Inflammatory macrophage treated with lipopolysaccharide for 4 hours (primary cell): Measurements from ENCODE around the gene HSPA6.
"Not testable (repeated sequence)": the region's sequence is repeated elsewhere in the genome, so short reads cannot be mapped to it uniquely, and the experiment has no call there.

Experiments used
- DNase-seq: peaks from one replicate; pipeline ENCODE4 v3.0.0-alpha.2; 2020

The HSPA6 gene

DNA sequence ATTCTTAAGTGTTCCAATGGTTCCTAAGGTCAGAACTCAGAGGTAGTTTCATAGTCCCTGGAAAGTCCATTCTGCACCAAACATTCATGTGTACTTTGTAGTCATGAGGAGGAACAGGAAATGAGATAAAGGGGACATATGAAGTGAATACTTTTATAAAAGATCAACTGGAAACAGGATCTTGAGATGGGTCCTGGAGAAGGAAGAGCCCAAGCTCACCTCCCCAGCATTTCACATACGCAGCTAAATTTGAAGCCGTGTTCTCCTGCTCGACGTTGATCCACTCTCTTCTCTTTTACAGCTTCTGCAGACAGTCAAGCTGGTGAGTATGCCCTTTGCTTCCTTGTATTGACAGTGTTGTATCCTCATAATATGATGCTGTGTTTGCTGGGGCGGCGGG lies 18.7 kb upstream of the HSPA6 start:
- peak; percentile 80 for DNase-seq

- DNase-seq, result peak; percentile 100
Measured at GRCh38 chr1:161506336-161507223, 17.8 kb upstream of the HSPA6 start.

- no peak for DNase-seq
Measured at GRCh38 chr1:161510477-161510876, 13.9 kb upstream of the HSPA6 start.

DNA sequence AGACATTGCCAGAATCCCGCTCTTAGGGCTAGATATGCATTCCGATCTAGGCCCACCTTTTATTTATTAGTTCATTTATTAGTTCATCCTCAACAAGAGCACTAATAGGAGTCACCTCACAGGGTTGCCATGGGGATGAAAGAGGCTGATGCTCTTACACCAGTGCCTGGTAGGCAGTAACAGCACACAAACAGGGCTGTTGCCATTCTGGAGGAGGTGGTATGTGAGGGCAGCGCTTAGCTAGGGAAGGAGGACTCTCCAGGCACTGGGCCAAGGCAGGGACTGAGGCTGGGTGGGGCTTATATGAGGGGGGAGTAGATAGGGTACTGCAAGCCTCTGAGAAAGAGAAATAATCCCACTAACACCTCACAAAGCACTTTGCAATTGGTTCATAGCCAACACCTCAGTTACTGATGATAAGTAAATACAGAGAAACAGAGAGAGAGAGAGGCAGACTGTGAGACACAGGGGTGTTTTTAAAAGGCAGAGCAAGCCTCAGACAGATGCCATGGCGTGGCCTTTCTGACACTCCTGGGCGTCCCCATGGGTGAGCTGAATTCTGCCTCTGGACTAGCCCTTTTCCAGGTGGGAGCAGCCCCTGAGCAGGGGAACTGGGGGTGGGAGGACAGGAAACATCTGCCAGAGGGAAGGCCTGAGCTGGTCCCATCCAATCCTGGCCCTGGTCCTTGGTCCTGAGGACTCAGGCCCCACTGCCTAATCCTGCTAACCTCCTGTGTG lies 13.2 kb upstream of the HSPA6 start:
- no peak for DNase-seq

DNA sequence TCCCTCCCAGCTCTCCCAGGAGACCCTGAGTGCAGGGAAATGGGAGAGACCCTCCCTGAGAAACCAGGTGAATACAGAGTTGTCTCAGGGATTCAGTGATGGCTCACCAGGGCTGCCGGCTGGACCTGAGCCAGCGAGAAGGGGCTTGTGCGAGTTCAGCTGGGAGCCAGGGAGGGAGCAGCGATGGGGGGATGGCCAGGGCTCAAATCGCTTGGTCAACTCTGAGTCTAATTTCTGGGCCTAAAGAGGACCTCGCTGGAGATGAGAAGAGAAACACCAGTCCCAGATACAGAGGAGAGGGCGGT lies 12.6 kb upstream of the HSPA6 start:
- DNase-seq, result no peak

- not testable (repeated sequence) for DNase-seq
Measured at GRCh38 chr1:161512636-161513447, 11.5 kb upstream of the HSPA6 start.

DNA sequence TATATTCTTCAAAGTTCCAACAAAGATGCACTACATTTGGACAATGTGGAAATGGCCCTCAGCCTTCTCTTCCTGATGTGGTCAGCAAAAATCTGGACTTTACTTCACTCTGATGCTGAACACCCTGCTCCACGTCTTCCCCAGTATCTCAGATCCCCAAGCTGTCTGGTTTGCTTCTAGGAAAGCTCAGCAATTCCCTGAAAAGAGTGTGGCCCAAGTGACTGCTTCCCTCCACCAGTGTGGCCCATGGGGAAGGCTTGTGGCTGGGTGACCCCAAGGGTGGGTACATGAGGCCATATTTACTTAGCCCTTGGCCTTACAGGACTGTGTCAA lies 10.9 kb upstream of the HSPA6 start:
- not testable (repeated sequence) for DNase-seq

- DNase-seq, result not testable (repeated sequence)
Measured at GRCh38 chr1:161513953-161514352, 10.4 kb upstream of the HSPA6 start.

DNA sequence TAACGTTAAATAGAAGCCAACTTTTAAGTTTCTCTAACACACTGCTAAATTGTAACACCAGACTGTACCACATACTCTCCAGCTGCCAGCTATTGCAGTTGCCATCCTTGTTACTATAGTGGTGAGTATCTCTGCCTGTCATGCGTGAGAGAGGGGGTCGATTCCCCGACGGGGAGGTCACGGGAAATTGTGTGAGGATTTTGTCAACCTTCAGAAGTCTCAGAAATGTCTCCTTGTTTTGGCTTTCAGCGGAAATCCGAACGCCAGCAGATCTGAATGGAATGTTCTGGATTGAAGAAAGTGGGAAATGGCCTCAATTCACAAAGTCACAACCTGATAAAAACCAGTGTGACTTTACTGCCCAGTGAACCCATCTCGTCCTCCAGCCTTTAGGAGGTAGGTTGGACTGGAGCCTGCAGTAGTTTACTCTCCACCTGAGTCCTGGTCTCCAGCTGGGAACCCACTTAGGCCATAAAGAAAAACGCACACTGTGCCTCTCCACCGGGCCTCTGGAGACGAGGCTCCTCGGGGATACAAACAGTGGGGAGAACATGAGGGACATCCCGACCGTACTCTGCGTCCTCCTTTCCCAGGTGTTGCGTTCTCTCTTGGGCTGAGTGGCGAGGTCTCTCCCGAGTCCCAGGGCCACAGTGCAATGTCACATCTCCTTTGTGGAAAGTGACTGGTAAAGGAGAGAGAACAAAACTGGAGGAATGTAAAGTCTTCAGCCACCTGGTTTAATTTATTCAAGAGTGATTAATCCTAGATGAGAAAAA lies 1.1 kb upstream of the HSPA6 start:
- not testable (repeated sequence) for DNase-seq

DNA sequence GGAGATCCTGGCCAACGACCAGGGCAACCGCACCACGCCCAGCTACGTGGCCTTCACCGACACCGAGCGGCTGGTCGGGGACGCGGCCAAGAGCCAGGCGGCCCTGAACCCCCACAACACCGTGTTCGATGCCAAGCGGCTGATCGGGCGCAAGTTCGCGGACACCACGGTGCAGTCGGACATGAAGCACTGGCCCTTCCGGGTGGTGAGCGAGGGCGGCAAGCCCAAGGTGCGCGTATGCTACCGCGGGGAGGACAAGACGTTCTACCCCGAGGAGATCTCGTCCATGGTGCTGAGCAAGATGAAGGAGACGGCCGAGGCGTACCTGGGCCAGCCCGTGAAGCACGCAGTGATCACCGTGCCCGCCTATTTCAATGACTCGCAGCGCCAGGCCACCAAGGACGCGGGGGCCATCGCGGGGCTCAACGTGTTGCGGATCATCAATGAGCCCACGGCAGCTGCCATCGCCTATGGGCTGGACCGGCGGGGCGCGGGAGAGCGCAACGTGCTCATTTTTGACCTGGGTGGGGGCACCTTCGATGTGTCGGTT lies 477 bp downstream of the HSPA6 start:
- not testable (repeated sequence) for DNase-seq

- DNase-seq, result peak; percentile 46
Measured at GRCh38 chr1:161525321-161525720, 981 bp downstream of the HSPA6 start.

- DNase-seq, result not testable (repeated sequence)
Measured at GRCh38 chr1:161525918-161526317, 1.6 kb downstream of the HSPA6 start.

DNA sequence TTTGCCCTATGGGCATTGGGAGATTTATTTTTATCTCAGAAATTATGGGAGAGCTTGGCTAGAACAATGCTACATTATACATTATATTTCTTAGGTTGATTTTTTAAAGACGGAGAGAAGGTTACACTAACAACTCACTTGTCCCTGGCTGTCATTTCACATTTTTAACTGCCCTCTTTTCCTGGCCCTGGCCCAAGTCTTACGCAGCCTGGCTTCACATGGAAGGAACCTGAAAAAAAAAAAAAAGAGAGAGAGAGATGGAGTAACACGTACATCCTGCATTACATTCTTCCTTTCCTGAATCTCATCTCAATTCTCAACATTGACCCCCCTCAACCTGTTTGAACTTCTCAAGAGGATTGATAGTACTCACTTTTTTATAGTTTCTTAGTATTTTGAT lies 4.2 kb downstream of the HSPA6 start:
- DNase-seq, result peak; percentile 32

DNA sequence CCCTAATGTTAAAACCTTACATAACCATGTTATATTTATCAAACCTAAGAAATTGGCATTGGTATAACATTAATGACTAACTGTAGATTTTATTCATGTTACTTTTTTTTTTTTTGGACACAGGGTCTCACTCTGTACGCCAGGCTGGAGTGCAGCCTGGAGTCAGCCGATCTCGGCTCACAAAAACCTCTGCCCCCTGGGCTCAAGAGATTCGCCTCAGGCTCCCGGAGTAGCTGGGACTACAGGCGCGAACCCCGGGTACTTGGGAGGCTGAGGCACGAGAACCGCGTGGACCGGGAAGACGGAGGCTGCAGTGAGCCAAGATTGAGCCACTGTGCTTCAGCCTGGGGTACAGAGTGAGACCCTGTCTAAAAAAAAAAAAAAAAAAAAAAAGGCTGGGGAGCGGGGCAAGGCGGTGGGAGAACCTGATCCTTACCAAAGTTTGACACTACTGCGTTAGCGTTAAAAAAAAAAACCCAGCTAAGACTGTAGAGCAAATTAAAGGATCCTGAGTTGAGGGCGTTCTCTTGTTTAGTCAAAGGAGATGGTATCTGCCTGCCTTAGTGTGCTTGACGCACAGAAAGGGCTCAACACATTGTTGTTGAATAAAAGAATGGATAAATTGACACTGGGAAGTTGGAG lies 5.2 kb downstream of the HSPA6 start:
- DNase-seq, result not testable (repeated sequence)

DNA sequence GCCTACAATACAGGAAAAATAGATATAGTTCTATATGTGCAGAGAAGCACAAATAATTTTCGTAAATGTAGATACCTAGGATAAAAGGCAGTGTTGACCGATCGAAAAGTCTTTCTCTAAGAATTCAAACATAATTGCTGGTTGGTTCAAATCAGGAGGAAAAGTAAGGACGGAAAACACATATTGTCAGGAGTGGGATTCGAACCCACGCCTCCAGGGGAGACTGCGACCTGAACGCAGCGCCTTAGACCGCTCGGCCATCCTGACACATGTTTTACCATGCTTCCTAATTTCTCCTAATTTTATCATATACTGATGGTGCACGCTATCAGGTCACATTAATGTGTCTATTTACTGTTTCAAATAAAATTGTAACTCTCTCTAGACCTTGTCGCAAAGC lies 5.8 kb downstream of the HSPA6 start:
- DNase-seq, result peak; percentile 66

DNA sequence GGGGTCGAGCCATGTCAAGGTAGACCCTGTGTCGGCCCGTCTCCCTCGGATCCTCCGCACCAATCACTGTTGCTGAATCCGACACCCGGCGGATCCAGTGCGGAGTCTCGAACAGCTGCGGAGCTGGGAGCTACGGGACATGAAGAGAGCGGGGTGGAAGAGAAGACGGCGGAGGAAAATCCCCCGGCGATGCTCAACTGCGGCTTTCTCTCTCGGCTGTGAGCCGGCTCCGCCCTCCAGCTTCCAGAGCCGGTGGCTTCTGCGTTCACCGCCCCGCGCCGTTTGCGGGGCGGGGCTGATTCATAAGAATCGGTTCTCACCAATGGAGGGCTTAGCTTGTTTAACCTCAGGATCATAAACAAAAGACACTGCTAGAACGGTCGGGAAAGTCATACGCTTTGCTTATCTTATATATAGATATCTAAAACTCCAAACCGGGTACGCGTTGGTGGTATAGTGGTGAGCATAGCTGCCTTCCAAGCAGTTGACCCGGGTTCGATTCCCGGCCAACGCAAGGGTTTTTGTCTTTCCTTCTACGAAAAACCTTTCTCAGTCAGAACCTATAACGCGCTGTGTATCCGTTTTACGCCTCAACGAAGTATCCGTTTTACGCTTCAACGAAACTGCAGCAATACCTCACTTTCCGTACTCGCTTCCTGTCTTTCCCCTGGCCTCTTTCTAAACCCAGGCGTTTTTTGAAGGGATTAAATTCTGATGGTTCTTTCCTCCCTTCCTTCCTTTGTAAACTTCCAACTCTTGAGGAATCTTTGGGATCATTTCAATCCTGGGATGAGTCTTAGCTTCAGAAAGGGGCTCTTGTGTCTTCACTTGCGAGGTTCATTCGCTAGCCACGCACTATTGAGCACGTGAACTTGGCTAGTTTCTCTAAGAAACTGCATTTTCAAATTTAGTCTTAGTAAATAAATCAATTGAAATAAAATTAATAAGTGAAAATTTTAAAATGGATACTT lies 6.6 kb downstream of the HSPA6 start:
- peak; percentile 92 for DNase-seq

DNA sequence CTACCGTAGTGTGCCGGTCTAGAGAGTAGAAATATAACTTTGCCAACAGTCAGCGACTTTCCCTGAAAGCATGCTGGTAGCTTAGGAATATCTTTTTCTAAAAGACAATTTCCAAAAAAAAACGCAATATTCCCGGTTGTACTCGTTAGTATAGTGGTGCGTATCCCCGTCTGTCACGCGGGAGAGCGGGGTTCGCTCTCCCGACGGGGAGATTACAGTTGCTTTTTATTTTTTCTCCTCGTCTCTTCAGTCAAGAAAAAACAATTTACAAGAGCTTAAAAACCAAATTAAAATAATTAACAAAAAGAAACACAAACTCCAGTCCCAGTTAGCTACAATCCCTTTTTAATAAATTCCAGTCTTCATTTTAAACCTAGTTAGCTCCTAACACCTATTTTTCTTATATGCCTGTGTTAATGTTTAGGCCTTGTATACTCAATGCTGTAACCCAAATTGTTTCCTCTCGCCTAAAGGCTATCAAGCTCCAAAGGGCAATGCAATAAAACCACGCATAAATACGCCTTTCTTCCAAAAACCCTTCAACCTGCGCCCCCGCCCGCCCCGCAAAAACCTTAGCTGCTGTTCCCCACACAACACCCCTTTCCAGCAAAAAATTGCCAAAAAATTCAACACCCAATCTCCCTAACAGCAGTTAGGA lies 7.8 kb downstream of the HSPA6 start:
- no peak for DNase-seq

DNA sequence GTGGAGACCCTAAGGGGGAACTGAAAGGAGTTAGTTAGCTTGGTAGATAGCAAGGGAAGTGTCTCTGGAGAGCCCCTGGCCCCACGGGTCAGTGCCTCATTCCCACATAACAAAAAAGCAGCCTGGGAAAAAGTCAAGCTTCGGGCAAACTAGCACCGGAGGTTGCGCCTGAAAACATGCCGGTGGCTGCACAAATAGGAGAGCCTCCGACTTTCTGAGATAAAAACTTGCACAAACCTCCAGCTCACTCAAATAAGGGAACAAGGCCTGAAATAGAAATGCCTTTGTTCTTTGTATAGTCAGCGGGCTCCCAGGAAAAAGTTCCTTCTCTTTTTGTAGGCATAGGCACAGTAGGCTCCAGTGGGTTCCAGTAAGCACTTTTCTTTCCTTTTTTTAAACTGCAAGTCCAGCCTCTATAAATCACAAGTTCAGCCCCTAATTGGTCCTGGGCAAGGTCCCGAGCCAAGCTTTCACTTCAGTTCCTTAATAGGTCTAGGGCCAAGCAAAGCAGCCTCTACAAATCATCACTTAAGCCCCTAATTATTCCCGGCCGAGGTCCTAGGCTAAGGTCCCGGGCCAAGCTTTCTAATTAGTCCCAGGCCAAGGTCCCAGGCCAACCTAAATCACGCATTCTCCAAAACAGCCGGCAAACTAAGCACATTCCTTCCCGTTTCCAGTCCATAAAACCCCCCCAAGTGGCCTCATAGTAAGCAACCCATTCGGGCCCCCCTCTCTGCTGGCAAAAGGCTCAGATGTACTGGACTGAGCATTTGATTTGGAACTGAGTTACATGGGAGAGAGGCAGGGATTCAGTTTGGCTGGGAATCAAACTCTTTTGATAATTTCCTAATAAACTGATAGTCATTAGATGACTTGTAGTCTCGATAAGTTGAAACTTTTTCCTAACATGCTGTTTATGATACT lies 8.6 kb downstream of the HSPA6 start:
- peak; percentile 61 for DNase-seq
